Right atrium auricular region (tissue), 2 donors: ENCODE results near the gene PRSS48. TPM values are rescaled to one million over a fixed set of nuclear protein-coding genes. Genes with fewer than 3 reads are reported as not detected.
"Not testable (repeated sequence)": the region's sequence is repeated elsewhere in the genome, so short reads cannot be mapped to it uniquely, and the experiment has no call there.

Source experiments
- DNase-seq: peaks from one replicate; pipeline ENCODE4 v3.0.0-alpha.2; 2019; ENCODE audit warnings: low spot score
- H3K27ac ChIP-seq, 2 donors: fragments of 200-600 bp; sonication (generic); 1 replicate in 1 of 2; 2 replicates in 1 of 2; pipeline ENCODE4 v1.5.1; 2016 to 2019
- H3K27me3 ChIP-seq, 2 donors: fragments of 200-600 bp; sonication (generic); one replicate each; pipeline versions ENCODE4 v1.5.1 to v1.6.0; 2017 to 2019
- H3K36me3 ChIP-seq: fragments of 200-600 bp; sonication (generic); one replicate; pipeline ENCODE4 v1.5.1; 2016
- H3K4me1 ChIP-seq, 2 donors: fragments of 200-600 bp; sonication (generic); one replicate each; pipeline versions ENCODE4 v1.5.1 to v1.6.0; 2017 to 2019
- H3K4me3 ChIP-seq, 2 donors: fragments of 200-600 bp; sonication (generic); 1 replicate in 1 of 2; 2 replicates in 1 of 2; pipeline ENCODE4 v1.5.1; 2017 to 2019; ENCODE audit warnings: mild to moderate bottlenecking in 1 of 2, moderate library complexity in 1 of 2
- H3K9me3 ChIP-seq, 2 donors: fragments of 200-600 bp; sonication (generic); one replicate each; pipeline ENCODE4 v1.5.1; 2019
- CTCF ChIP-seq, 2 donors: fragments of 200-600 bp; sonication (generic); IDR thresholded peaks; one replicate each; pipeline ENCODE4 v1.5.1; 2019; ENCODE audit warnings: antibody characterized with exemption in 2 of 2
- total RNA-seq, 2 donors: library from RNA; depleted of rRNA; stranded (reverse); fragments of >200 nt; gene quantifications; one replicate each; pipeline ENCODE4 v1.1.0, GENCODE V29; 2016

PRSS48 gene
- total RNA-seq, 2 donors from 2014 or later: not detected

- no peak overlapping the region for H3K4me3 ChIP-seq
- no peak overlapping the region for H3K27ac ChIP-seq
- no peak for DNase-seq
- no peak for TF ChIP-seq CTCF (IDR thresholded peaks at IDR 0.05)
- no peaks in the 10 kb centered on the region for H3K36me3 ChIP-seq
- no peaks in the 10 kb centered on the region for H3K27me3 ChIP-seq
- H3K9me3 ChIP-seq: no peaks in the 10 kb centered on the region
- peaks cover 0 to 1% of the 10 kb centered on the region in 2 donors for H3K4me1 ChIP-seq
Measured at GRCh38 chr4:151246742-151247141, 30.2 kb upstream of the PRSS48 start.

- Histone ChIP-seq H3K36me3 (no peaks in the 10 kb centered on the region), H3K9me3 (no peaks in the 10 kb centered on the region), H3K4me3 (no peak overlapping the region), H3K27ac (no peak overlapping the region), H3K27me3 (no peaks in the 10 kb centered on the region), H3K4me1 (peaks cover 0 to 8% of the 10 kb centered on the region in 2 donors)
- no peak for DNase-seq
- no peak for TF ChIP-seq CTCF (IDR thresholded peaks at IDR 0.05)
Measured at GRCh38 chr4:151247395-151247794, 29.6 kb upstream of the PRSS48 start.

- Histone ChIP-seq H3K4me1 (peaks cover 0 to 11% of the 10 kb centered on the region in 2 donors), H3K27ac (no peak overlapping the region), H3K36me3 (no peaks in the 10 kb centered on the region), H3K27me3 (no peaks in the 10 kb centered on the region), H3K4me3 (no peak overlapping the region), H3K9me3 (no peaks in the 10 kb centered on the region)
- TF ChIP-seq CTCF (IDR thresholded peaks at IDR 0.05): no peak
- no peak for DNase-seq
Measured at GRCh38 chr4:151248519-151248918, 28.4 kb upstream of the PRSS48 start.

- H3K27me3 ChIP-seq: no peaks in the 10 kb centered on the region
- no peak for TF ChIP-seq CTCF (IDR thresholded peaks at IDR 0.05)
Measured at GRCh38 chr4:151250706-151251105, 26.3 kb upstream of the PRSS48 start.

GRCh38 chr4:151251603-151252304 lies 25.2 kb upstream of the PRSS48 start:
- no peaks in the 10 kb centered on the region for H3K27me3 ChIP-seq
- no peak overlapping the region for H3K27ac ChIP-seq
- DNase-seq: no peak
- no peak overlapping the region for H3K4me3 ChIP-seq
- TF ChIP-seq CTCF (IDR thresholded peaks at IDR 0.05): no peak
- H3K4me1 ChIP-seq: peaks cover 0 to 11% of the 10 kb centered on the region in 2 donors
- no peaks in the 10 kb centered on the region for H3K36me3 ChIP-seq
- no peaks in the 10 kb centered on the region for H3K9me3 ChIP-seq

More at GRCh38 chr4:151250706-151251105, 26.3 kb upstream of the PRSS48 start:
- H3K36me3 ChIP-seq: no peaks in the 10 kb centered on the region
- no peak overlapping the region for H3K4me3 ChIP-seq
- no peaks in the 10 kb centered on the region for H3K9me3 ChIP-seq
- no peak overlapping the region for H3K27ac ChIP-seq
- peaks cover 0 to 11% of the 10 kb centered on the region in 2 donors for H3K4me1 ChIP-seq
- no peak for DNase-seq

- H3K9me3 ChIP-seq, H3K4me3 ChIP-seq, H3K27ac ChIP-seq, H3K36me3 ChIP-seq, DNase-seq, H3K27me3 ChIP-seq: not testable (repeated sequence)
- peaks cover 0 to 11% of the 10 kb centered on the region in 2 donors for H3K4me1 ChIP-seq
Measured at GRCh38 chr4:151255226-151255625, 21.7 kb upstream of the PRSS48 start.

GRCh38 chr4:151255680-151256079 lies 21.3 kb upstream of the PRSS48 start:
- peaks cover 0 to 11% of the 10 kb centered on the region in 2 donors for H3K4me1 ChIP-seq
- not testable (repeated sequence) for H3K9me3 ChIP-seq, H3K27ac ChIP-seq, H3K27me3 ChIP-seq, H3K4me3 ChIP-seq, H3K36me3 ChIP-seq, DNase-seq
